ENCODE data around the gene GRID2. TPM values are rescaled to one million over a fixed set of nuclear protein-coding genes. Genes with fewer than 3 reads are reported as not detected.

Gene GRID2
- total and polyA plus RNA-seq, 2 of the 4 experiments (the other 2 are of a cell fraction): under 0.01 TPM; not detected in 1

GRCh38 chr4:92641409-92641808 is 337.6 kb downstream of the GRID2 start:
- Histone ChIP-seq H3K9me1 (ENCODE audit: insufficient read depth, low read length) (no peaks in the 10 kb centered on the region), H2AFZ (replicated peaks; ENCODE audit: low read length, poor library complexity) (no peak overlapping the region), H4K8ac (ENCODE audit: low read depth in 2 of 2, low read length in 2 of 2) (no peak overlapping the region), H3K9me3 (ENCODE audit: control insufficient read depth, insufficient read depth, low read length) (no peaks in the 10 kb centered on the region), H3K4me2 (ENCODE audit: low read depth, low read length) (no peak overlapping the region), H4K5ac (ENCODE audit: low read depth, low read length) (no peak overlapping the region), H3K27ac (ENCODE audit: insufficient read depth, low read length) (no peak overlapping the region), H3K18ac (ENCODE audit: low read depth, low read length) (no peak overlapping the region), H3K4me1 (ENCODE audit: control insufficient read depth, insufficient read depth, low read length) (no peaks in the 10 kb centered on the region), H3K14ac (replicated peaks; ENCODE audit: low read depth, low read length) (no peak overlapping the region), H4K20me1 (ENCODE audit: insufficient read depth, low read length) (no peaks in the 10 kb centered on the region), H2BK20ac (ENCODE audit: low read depth, low read length) (no peak overlapping the region), H3K9ac (ENCODE audit: low read depth, low read length) (no peak overlapping the region), H2BK120ac (ENCODE audit: low read depth, low read length) (no peak overlapping the region), H2AK5ac (ENCODE audit: low read depth, low read length) (no peak overlapping the region), H3K56ac (ENCODE audit: extremely low read depth, insufficient read depth, low read length) (no peak overlapping the region), H3K4ac (ENCODE audit: low read depth, low read length) (no peak overlapping the region), H2AK9ac (replicated peaks; ENCODE audit: low read depth, low read length, poor library complexity) (no peak overlapping the region), H3K36me3 (ENCODE audit: control insufficient read depth, insufficient read depth, low read length) (no peaks in the 10 kb centered on the region), H4K91ac (ENCODE audit: insufficient read depth, low read depth, low read length) (no peak overlapping the region), H3K79me1 (ENCODE audit: low read depth in 1 of 2, low read length in 2 of 2) (no peaks in the 10 kb centered on the region), H2BK5ac (ENCODE audit: low read depth, low read length, poor library complexity, severe bottlenecking) (no peak overlapping the region), H3K27me3 (ENCODE audit: control insufficient read depth, insufficient read depth, low read length) (no peaks in the 10 kb centered on the region), H3K4me3 (ENCODE audit: insufficient read depth, low read depth, low read length) (no peak overlapping the region), H3K23ac (ENCODE audit: low read depth, low read length) (no peak overlapping the region), H2BK15ac (ENCODE audit: low read depth, low read length) (no peak overlapping the region)
- ATAC-seq (ENCODE audit: low read depth) (no peak), DNase-seq (no peak)
- in situ Hi-C loops (cut with MboI; ENCODE audit: low sequenced_read_pairs) (no loop called here), intact Hi-C loops (cut with micrococcal nuclease) (no loop called here), dilution Hi-C loops (cut with HindIII; ENCODE audit: low sequenced_read_pairs, unreplicated experiment) (no loop called here)
- ChIA-PET POLR2A (ENCODE audit: unreplicated experiment) (no interaction called here), CTCF (no interaction called here)
- no TSS peak for BruUV-seq (replicated peaks)
- WGBS, 2 experiments (ENCODE audit: extremely low coverage in 2 of 2, insufficient read length in 1 of 2): no CpG with 5 or more reads among the region's 3 CpGs
- no peak for TF ChIP-seq MAFK (IDR thresholded peaks at IDR 0.05; ENCODE audit: low read depth, low read length)
- no peak for TF ChIP-seq SMC3 (IDR thresholded peaks at IDR 0.05; ENCODE audit: low read depth, low read length)
- TF ChIP-seq MAZ (IDR thresholded peaks at IDR 0.05; ENCODE audit: borderline replicate concordance, low read depth, low read length): no peak
- TF ChIP-seq ELK1 (IDR thresholded peaks at IDR 0.05; ENCODE audit: borderline replicate concordance, low read depth, low read length): no peak
- TF ChIP-seq USF2 (IDR thresholded peaks at IDR 0.05; ENCODE audit: low read depth, low read length): no peak
- no peak for TF ChIP-seq RCOR1 (IDR thresholded peaks at IDR 0.05; ENCODE audit: insufficient replicate concordance, low read length)
- no peak for TF ChIP-seq BHLHE40 (IDR thresholded peaks at IDR 0.05; ENCODE audit: low read depth, low read length)
- TF ChIP-seq MXI1 (IDR thresholded peaks at IDR 0.05; ENCODE audit: borderline replicate concordance, low read depth, low read length): no peak
- TF ChIP-seq RAD21 (IDR thresholded peaks at IDR 0.05; ENCODE audit: low read length): no peak
- TF ChIP-seq RFX5 (IDR thresholded peaks at IDR 0.05; ENCODE audit: low read depth, low read length): no peak
- no peak for TF ChIP-seq POLR2A (IDR thresholded peaks at IDR 0.05; ENCODE audit: low read depth, low read length)
- no peak; the same call in 1 of the 2 replicates for TF ChIP-seq CEBPB (IDR thresholded peaks at IDR 0.05; ENCODE audit: low read depth, low read length)
- no peak for TF ChIP-seq CHD1 (IDR thresholded peaks at IDR 0.05; ENCODE audit: low read depth, low read length)
- TF ChIP-seq NFE2L2 (IDR thresholded peaks at IDR 0.05; ENCODE audit: low read depth, low read length): no peak
- TF ChIP-seq FOS (IDR thresholded peaks at IDR 0.05; ENCODE audit: low read depth, low read length): no peak
